Heart left ventricle (tissue), 16 donors: ENCODE results near the gene LRP10. TPM values are rescaled to one million over a fixed set of nuclear protein-coding genes. Genes with fewer than 3 reads are reported as not detected.

Experiments used
- ATAC-seq, 4 donors: fragments of 200-7000 bp; cut with Tn5 transposase; one replicate each; pipeline ENCODE4 v1.9.1; 2020 to 2022; ENCODE audit warnings: moderate library complexity in 4 of 4, mild to moderate bottlenecking in 3 of 4, moderate number of reproducible peaks in 1 of 4
- DNase-seq, 5 donors: peaks; one replicate each; pipeline ENCODE4 v3.0.0-alpha.2; 2020
- H3K27ac ChIP-seq, 12 donors: fragments of 200-600 bp; sonication (generic) in 4 of 12; one replicate each; pipeline versions ENCODE4 v1.5.0 to v1.8.0; 2016 to 2022; ENCODE audit warnings: mild to moderate bottlenecking in 2 of 12
- H3K27me3 ChIP-seq, 9 donors: fragments of 200-600 bp; sonication (generic) in 2 of 9; one replicate each; pipeline versions ENCODE4 v1.5.1 to v1.8.0; 2016 to 2022; ENCODE audit warnings: mild to moderate bottlenecking in 3 of 9
- H3K36me3 ChIP-seq, 9 donors: fragments of 200-600 bp; sonication (generic) in 2 of 9; one replicate each; pipeline versions ENCODE4 v1.5.0 to v1.8.0; 2018 to 2022; ENCODE audit warnings: mild to moderate bottlenecking in 2 of 9
- H3K4me1 ChIP-seq, 12 donors: fragments of 200-600 bp; sonication (generic) in 4 of 12; one replicate each; pipeline versions ENCODE4 v1.5.0 to v1.8.0; 2016 to 2022; ENCODE audit warnings: mild to moderate bottlenecking in 3 of 12
- H3K4me3 ChIP-seq, 12 donors: fragments of 200-600 bp; sonication (generic) in 4 of 12; one replicate each; pipeline versions ENCODE4 v1.5.0 to v1.8.0; 2017 to 2022; ENCODE audit warnings: mild to moderate bottlenecking in 9 of 12, moderate library complexity in 4 of 12
- H3K9me3 ChIP-seq, 12 donors: fragments of 200-600 bp; sonication (generic) in 4 of 12; one replicate each; pipeline versions ENCODE4 v1.5.0 to v1.8.0; 2016 to 2022; ENCODE audit warnings: mild to moderate bottlenecking in 1 of 12
- CTCF ChIP-seq, 12 donors: fragments of 200-600 bp; sonication (generic) in 4 of 12; IDR thresholded peaks; one replicate each; pipeline versions ENCODE4 v1.5.0 to v1.8.0; 2018 to 2022; ENCODE audit warnings: antibody characterized with exemption in 12 of 12, mild to moderate bottlenecking in 5 of 12
- POLR2A ChIP-seq, 2 donors: fragments of 450-650 bp; IDR thresholded peaks; one replicate each; pipeline ENCODE4 v1.6.1; 2017; ENCODE audit warnings: antibody characterized with exemption in 2 of 2, mild to moderate bottlenecking in 2 of 2, moderate library complexity in 2 of 2
- WGBS, 4 donors: extraction: QIAGEN DNeasy Blood & Tissue Kit in 2 of 4; methylation state at CpG; one replicate each; pipeline versions ENCODE4 v1.1.5 to v1.1.7; 2013 to 2018; 5-methylcytosine and 5-hydroxymethylcytosine counted together
- intact Hi-C, 10 donors: fragments of 100-400 bp; cut with DNase I; formaldehyde crosslinking; loops; one replicate each; pipeline versions ENCODE4 v1.11.1 to v1.14.2; 2022
- polyA plus RNA-seq, 2 donors: library from polyadenylated mRNA; stranded (reverse); fragments of 200-250 nt; gene quantifications; one replicate each; pipeline ENCODE4 v1.2.3, GENCODE V29; 2013
- total RNA-seq, 9 donors: library from RNA; depleted of rRNA in 2 of 9; stranded (reverse); fragments of >200 nt in 2 of 9; fragmentation: NEBNext Ultra II Directional in 3 of 9; extraction: Animal tissue kit (Norgen Biotek cat#: 25700) in 3 of 9; gene quantifications; one replicate each; pipeline versions ENCODE4 v1.1.0 to v1.2.4, GENCODE V29; 2016 to 2023
- donor health status: ischemic (EF 13 %, LVEDD 7.1; RV severe dilation, severe dysfunction).
- donor health status: healthy with polysubstance abuse.
- donor health status: DM: no; HTN: yes; CAD: no.
- donor health status: DM: no; HTN: no; CAD: no.
- donor health status: ischemic (EF 25% LVEDD 6.9; RV normal size, moderate dysfunction).
- donor health status: ischemic (EF 25% LVEDD 5.7; RV mildly dilated, moderate dysfunction).
- donor health status: healthy.
- donor health status: DM: yes; HTN: yes; CAD: no.
- donor health status: ischemic (EF 35%, LVEDD 5.7; RV mildly dilated, moderate dysfunction).
- donor health status: nonischemic (EF 11% LVEDD 7.7; RV severe dilation, severe dysfunction).
- donor health status: DM: yes; HTN: yes; CAD: no.
- donor health status: PGD.
- donor health status: ischemic (EF 29% LVEDD 5.4; RV normal size, mild dysfunction).
- donor health status: nonischemic (EF 23%, LVEDD 6.1; RV moderate dilation, normal function).

LRP10 gene
- total and polyA plus RNA-seq, 11 donors, result 11.0 to 128 (median 64.5) TPM

- H3K27me3 ChIP-seq, result no peaks in the 10 kb centered on the region
- intact Hi-C loops, result no loop called here
- no peak overlapping the region for H3K4me3 ChIP-seq
- TF ChIP-seq CTCF (IDR thresholded peaks at IDR 0.05) (no peak), POLR2A (IDR thresholded peaks at IDR 0.05) (no peak)
- H3K4me1 ChIP-seq, result peaks cover 0 to 27% (median 17%) of the 10 kb centered on the region in 12 donors
- ATAC-seq, result no peak
- no peak for DNase-seq
- no peaks in the 10 kb centered on the region for H3K9me3 ChIP-seq
- H3K27ac ChIP-seq, result no peak overlapping the region
- peaks cover 0 to 72% (median 68%) of the 10 kb centered on the region in 9 donors for H3K36me3 ChIP-seq
- WGBS, 4 donors, result 71 to 83% (median 76%) methylated on average over 2 of the region's 2 CpGs
These were observed 50.8 kb downstream of the LRP10 start for GRCh38 chr14:22922294-22922693.

GRCh38 chr14:22923746-22924145 lies 52.2 kb downstream of the LRP10 start:
- 98 to 100% (median 98%) methylated on average over 5 of the region's 5 CpGs for WGBS, 4 donors
- ATAC-seq (no peak), DNase-seq (no peak)
- Histone ChIP-seq H3K9me3 (no peaks in the 10 kb centered on the region), H3K4me1 (peaks cover 0 to 28% (median 21%) of the 10 kb centered on the region in 12 donors), H3K36me3 (peaks cover 0 to 73% (median 68%) of the 10 kb centered on the region in 9 donors), H3K4me3 (no peak overlapping the region), H3K27ac (no peak overlapping the region), H3K27me3 (no peaks in the 10 kb centered on the region)
- intact Hi-C loops, result no loop called here
- TF ChIP-seq CTCF (IDR thresholded peaks at IDR 0.05) (no peak), POLR2A (IDR thresholded peaks at IDR 0.05) (no peak)

- ATAC-seq (no peak), DNase-seq (no peak)
- H3K4me1 ChIP-seq, result peaks cover 0 to 28% (median 14%) of the 10 kb centered on the region in 12 donors
- no peaks in the 10 kb centered on the region for H3K27me3 ChIP-seq
- TF ChIP-seq CTCF (IDR thresholded peaks at IDR 0.05) (no peak), POLR2A (IDR thresholded peaks at IDR 0.05) (no peak)
- no peaks in the 10 kb centered on the region for H3K9me3 ChIP-seq
- no peak overlapping the region for H3K4me3 ChIP-seq
- WGBS, 4 donors, result 95 to 99% (median 96%) methylated on average over 8 of the region's 8 CpGs
- H3K36me3 ChIP-seq, result peaks cover 0 to 68% (median 62%) of the 10 kb centered on the region in 9 donors
- intact Hi-C loops, result loop anchor here in 1 of 10 donors (5.0 kb wide), 1 partner anchor 53 kb away; the partner anchor contains the start of gene LRP10
- no peak overlapping the region for H3K27ac ChIP-seq
These were observed 54.0 kb downstream of the LRP10 start for GRCh38 chr14:22925513-22925912.

GRCh38 chr14:22926316-22926715 lies 54.8 kb downstream of the LRP10 start:
- intact Hi-C loops, result loop anchor here in 1 of 10 donors (5.0 kb wide), 1 partner anchor 54 kb away; the partner anchor contains the start of gene LRP10
- Histone ChIP-seq H3K4me3 (no peak overlapping the region), H3K27ac (no peak overlapping the region), H3K4me1 (peaks cover 0 to 28% (median 13%) of the 10 kb centered on the region in 12 donors), H3K9me3 (no peaks in the 10 kb centered on the region), H3K27me3 (no peaks in the 10 kb centered on the region), H3K36me3 (peaks cover 0 to 60% (median 54%) of the 10 kb centered on the region in 9 donors)
- ATAC-seq, result no peak
- 86 to 93% (median 89%) methylated on average over 4 of the region's 4 CpGs for WGBS, 4 donors
- TF ChIP-seq CTCF (IDR thresholded peaks at IDR 0.05) (no peak), POLR2A (IDR thresholded peaks at IDR 0.05) (no peak)
- DNase-seq, result no peak
